Peyer's patch (tissue), 4 donors: Measurements from ENCODE around the gene KCP.

Experiments used
- CTCF ChIP-seq, 6 experiments: fragments of 450-650 bp in 4 of 6; fragments of 200-600 bp in 2 of 6; sonication (generic) in 1 of 6; IDR thresholded peaks; one replicate each; pipeline ENCODE4 v1.5.1; 2017 to 2019; ENCODE audit warnings: antibody characterized with exemption in 6 of 6, mild to moderate bottlenecking in 3 of 6, moderate library complexity in 1 of 6
- POLR2A ChIP-seq, 2 donors: fragments of 450-650 bp; IDR thresholded peaks; one replicate each; pipeline ENCODE4 v1.5.1; 2017; ENCODE audit warnings: antibody characterized with exemption in 2 of 2, mild to moderate bottlenecking in 2 of 2, moderate library complexity in 2 of 2

- TF ChIP-seq CTCF (IDR thresholded peaks at IDR 0.05) (no peak), POLR2A (IDR thresholded peaks at IDR 0.05) (no peak)
Observed at GRCh38 chr7:128941323-128941890, 30.9 kb upstream of the KCP start.
